NOMO-1 (cell line): Measurements from ENCODE around the gene GJA1.
"Not testable (repeated sequence)": the region's sequence is repeated elsewhere in the genome, so short reads cannot be mapped to it uniquely, and the experiment has no call there.

Source experiments
- DNase-seq, 2 experiments: peaks; one replicate each; lab custom pipeline; 2025; ENCODE audit not compliant: unreplicated experiment in 2 of 2; lab: John Stamatoyannopoulos, UW

Gene GJA1

GRCh38 chr6:121436960-121437850, 1.8 kb downstream of the GJA1 start:
- no peak for DNase-seq

GRCh38 chr6:121437851-121438651, 2.6 kb downstream of the GJA1 start:
- DNase-seq = no peak

GRCh38 chr6:121438869-121439268, 3.4 kb downstream of the GJA1 start:
- DNase-seq = no peak

- DNase-seq = no peak
These were observed 4.0 kb downstream of the GJA1 start for GRCh38 chr6:121439475-121439874.

GRCh38 chr6:121439926-121440325, 4.5 kb downstream of the GJA1 start:
- no peak for DNase-seq

- DNase-seq = no peak
These were observed 6.0 kb downstream of the GJA1 start for GRCh38 chr6:121441477-121441876.

GRCh38 chr6:121442576-121442975, 7.1 kb downstream of the GJA1 start:
- no peak for DNase-seq

- DNase-seq = no peak
These were observed 8.6 kb downstream of the GJA1 start for GRCh38 chr6:121443971-121444541.

GRCh38 chr6:121446705-121447104, 11.3 kb downstream of the GJA1 start:
- DNase-seq = not testable (repeated sequence)

GRCh38 chr6:121447746-121448145, 12.3 kb downstream of the GJA1 start:
- not testable (repeated sequence) for DNase-seq

- DNase-seq = not testable (repeated sequence)
These were observed 13.1 kb downstream of the GJA1 start for GRCh38 chr6:121448528-121448927.

- no peak for DNase-seq
These were observed 13.9 kb downstream of the GJA1 start for GRCh38 chr6:121449331-121449730.

GRCh38 chr6:121450242-121450641, 14.8 kb downstream of the GJA1 start:
- DNase-seq = no peak

GRCh38 chr6:121451250-121451649, 15.8 kb downstream of the GJA1 start:
- DNase-seq = no peak

GRCh38 chr6:121453191-121453590, 17.7 kb downstream of the GJA1 start:
- no peak for DNase-seq

- no peak for DNase-seq
These were observed 24.7 kb downstream of the GJA1 start for GRCh38 chr6:121460170-121460569.

GRCh38 chr6:121463087-121463486, 27.6 kb downstream of the GJA1 start:
- DNase-seq = no peak

GRCh38 chr6:121465101-121465500, 29.7 kb downstream of the GJA1 start:
- no peak for DNase-seq

- no peak for DNase-seq
These were observed 44.1 kb downstream of the GJA1 start for GRCh38 chr6:121479486-121480098.

GRCh38 chr6:121480099-121480713, 44.8 kb downstream of the GJA1 start:
- DNase-seq = no peak
